Activated T-cell treated with anti-CD3 and anti-CD28 coated beads, Interleukin-2, amount 50 U/mL, for 24 hours (primary cell): ENCODE results near the gene ZNF384.
"Not testable (repeated sequence)": the region's sequence is repeated elsewhere in the genome, so short reads cannot be mapped to it uniquely, and the experiment has no call there.

Experiments used
- DNase-seq: peaks from one replicate; pipeline ENCODE4 v3.0.0-alpha.2; 2020
- H3K27ac Mint-ChIP-seq: 2 replicates; pipeline ENCODE4 v1.8.0; 2020; ENCODE audit warnings: mild to moderate bottlenecking, mixed read lengths
- H3K27me3 Mint-ChIP-seq: 2 replicates; pipeline ENCODE4 v1.8.0; 2020; ENCODE audit warnings: mixed read lengths
- H3K36me3 Mint-ChIP-seq: 2 replicates; pipeline ENCODE4 v1.8.0; 2020; ENCODE audit warnings: low read depth, mixed read lengths
- H3K4me1 Mint-ChIP-seq: 2 replicates; pipeline ENCODE4 v1.8.0; 2020; ENCODE audit warnings: low read depth, mixed read lengths
- H3K4me3 Mint-ChIP-seq: 2 replicates; pipeline ENCODE4 v1.8.0; 2020; ENCODE audit warnings: mild to moderate bottlenecking, moderate library complexity, mixed read lengths
- H3K9me3 Mint-ChIP-seq: 2 replicates; pipeline ENCODE4 v1.8.0; 2020; ENCODE audit warnings: mixed read lengths

Gene ZNF384

GRCh38 chr12:6688999-6689882 lies at the start of gene ZNF384:
TSS of gene ZNF384 (minus strand) at chr12:6689375. CDS start at chr12:6679520, 9,855 bp downstream.
- Mint-ChIP-seq H3K4me1 (peaks cover 51% of the 10 kb centered on the region), H3K27ac (peak within 1 kb of the TSS; percentile 97), H3K27me3 (no peaks in the 10 kb centered on the region), H3K4me3 (peak within 1 kb of the TSS; percentile 96), H3K36me3 (peaks cover 58% of the 10 kb centered on the region), H3K9me3 (no peaks in the 10 kb centered on the region)
- peak; percentile 92 for DNase-seq

GRCh38 chr12:6736754-6737153 lies 47.6 kb upstream of the ZNF384 start:
- H3K4me1 Mint-ChIP-seq = peaks cover 4% of the 10 kb centered on the region
- no peak for DNase-seq
- no peak overlapping the region for H3K4me3 Mint-ChIP-seq
- H3K27me3 Mint-ChIP-seq = no peaks in the 10 kb centered on the region
- H3K9me3 Mint-ChIP-seq = no peaks in the 10 kb centered on the region
- H3K27ac Mint-ChIP-seq = no peak overlapping the region
- peaks cover 20% of the 10 kb centered on the region for H3K36me3 Mint-ChIP-seq

- H3K9me3 Mint-ChIP-seq = no peaks in the 10 kb centered on the region
- no peak overlapping the region for H3K27ac Mint-ChIP-seq
- DNase-seq = peak; percentile 49
- H3K27me3 Mint-ChIP-seq = no peaks in the 10 kb centered on the region
- peaks cover 30% of the 10 kb centered on the region for H3K36me3 Mint-ChIP-seq
- peaks cover 4% of the 10 kb centered on the region for H3K4me1 Mint-ChIP-seq
- H3K4me3 Mint-ChIP-seq = no peak overlapping the region
Measured at GRCh38 chr12:6735448-6736191, 46.4 kb upstream of the ZNF384 start.

GRCh38 chr12:6734506-6735387 lies 45.6 kb upstream of the ZNF384 start:
- H3K27ac Mint-ChIP-seq = peak overlapping the region; percentile 12
- DNase-seq = no peak
- H3K27me3 Mint-ChIP-seq = no peaks in the 10 kb centered on the region
- peaks cover 4% of the 10 kb centered on the region for H3K4me1 Mint-ChIP-seq
- H3K4me3 Mint-ChIP-seq = no peak overlapping the region
- H3K36me3 Mint-ChIP-seq = peaks cover 38% of the 10 kb centered on the region
- no peaks in the 10 kb centered on the region for H3K9me3 Mint-ChIP-seq

- Mint-ChIP-seq H3K4me1 (peaks cover 10% of the 10 kb centered on the region), H3K9me3 (no peaks in the 10 kb centered on the region), H3K4me3 (no peak overlapping the region), H3K36me3 (peaks cover 71% of the 10 kb centered on the region), H3K27ac (peak overlapping the region; percentile 9), H3K27me3 (no peaks in the 10 kb centered on the region)
- DNase-seq = no peak
Measured at GRCh38 chr12:6730169-6730568, 41.0 kb upstream of the ZNF384 start.

- Mint-ChIP-seq H3K27ac (no peak overlapping the region), H3K9me3 (no peaks in the 10 kb centered on the region), H3K27me3 (no peaks in the 10 kb centered on the region), H3K36me3 (peaks cover 70% of the 10 kb centered on the region), H3K4me1 (peaks cover 17% of the 10 kb centered on the region), H3K4me3 (no peak overlapping the region)
- no peak for DNase-seq
Measured at GRCh38 chr12:6729186-6729585, 40.0 kb upstream of the ZNF384 start.

GRCh38 chr12:6725350-6725749 lies 36.2 kb upstream of the ZNF384 start:
- no peak for DNase-seq
- Mint-ChIP-seq H3K9me3 (no peaks in the 10 kb centered on the region), H3K36me3 (peaks cover 49% of the 10 kb centered on the region), H3K27ac (peak overlapping the region; percentile 93), H3K27me3 (no peaks in the 10 kb centered on the region), H3K4me3 (peak overlapping the region; percentile 86), H3K4me1 (peaks cover 29% of the 10 kb centered on the region)

GRCh38 chr12:6724409-6724797 lies 35.2 kb upstream of the ZNF384 start:
- peak; percentile 70 for DNase-seq
- Mint-ChIP-seq H3K9me3 (no peaks in the 10 kb centered on the region), H3K4me3 (peak overlapping the region; percentile 86), H3K4me1 (peaks cover 29% of the 10 kb centered on the region), H3K27ac (peak overlapping the region; percentile 93), H3K27me3 (no peaks in the 10 kb centered on the region), H3K36me3 (peaks cover 39% of the 10 kb centered on the region)

GRCh38 chr12:6723607-6724408 lies 34.6 kb upstream of the ZNF384 start, which contains the start of gene COPS7A:
TSS of gene COPS7A (plus strand) at chr12:6724046. CDS start at chr12:6724657, 611 bp downstream.
- peaks cover 33% of the 10 kb centered on the region for H3K36me3 Mint-ChIP-seq
- no peaks in the 10 kb centered on the region for H3K9me3 Mint-ChIP-seq
- no peaks in the 10 kb centered on the region for H3K27me3 Mint-ChIP-seq
- H3K4me3 Mint-ChIP-seq = peak within 1 kb of the TSS; percentile 86
- DNase-seq = peak; percentile 95
- H3K4me1 Mint-ChIP-seq = peaks cover 29% of the 10 kb centered on the region
- peak within 1 kb of the TSS; percentile 93 for H3K27ac Mint-ChIP-seq

- H3K36me3 Mint-ChIP-seq = peaks cover 24% of the 10 kb centered on the region
- H3K27ac Mint-ChIP-seq = no peak overlapping the region
Measured at GRCh38 chr12:6722863-6723262, 33.7 kb upstream of the ZNF384 start.

GRCh38 chr12:6716874-6717437 lies 27.8 kb upstream of the ZNF384 start:
- H3K27me3 Mint-ChIP-seq = peaks cover 6% of the 10 kb centered on the region
- peak overlapping the region; percentile 15 for H3K27ac Mint-ChIP-seq
- H3K4me3 Mint-ChIP-seq = no peak overlapping the region
- H3K9me3 Mint-ChIP-seq = no peaks in the 10 kb centered on the region
- H3K4me1 Mint-ChIP-seq = no peaks in the 10 kb centered on the region
- DNase-seq = no peak
- no peaks in the 10 kb centered on the region for H3K36me3 Mint-ChIP-seq

More at GRCh38 chr12:6722863-6723262, 33.7 kb upstream of the ZNF384 start:
- no peak for DNase-seq
- Mint-ChIP-seq H3K4me1 (peaks cover 29% of the 10 kb centered on the region), H3K27me3 (no peaks in the 10 kb centered on the region), H3K9me3 (no peaks in the 10 kb centered on the region), H3K4me3 (peak overlapping the region; percentile 86)

GRCh38 chr12:6716031-6716873 lies 27.1 kb upstream of the ZNF384 start:
- H3K27ac Mint-ChIP-seq = not testable (repeated sequence)

More at GRCh38 chr12:6716031-6716873, 27.1 kb upstream of the ZNF384 start:
- H3K36me3 Mint-ChIP-seq, H3K27me3 Mint-ChIP-seq, H3K4me1 Mint-ChIP-seq, H3K9me3 Mint-ChIP-seq, H3K4me3 Mint-ChIP-seq, DNase-seq: not testable (repeated sequence)
